ENCODE measurements around the gene OPCML.

GRCh38 chr11:132579634-132580327 lies 952.5 kb downstream of the OPCML start:
- TF ChIP-seq CTCF (IDR thresholded peaks at IDR 0.05; ENCODE audit: low read length): no peak
- no peak for TF ChIP-seq EZH2 (IDR thresholded peaks at IDR 0.05; ENCODE audit: borderline replicate concordance, low read length)

Data from OCI-LY1 (cell line).